PC-3 (cell line): ENCODE data around the gene NDOR1. TPM values are rescaled to one million over a fixed set of nuclear protein-coding genes. Genes with fewer than 3 reads are reported as not detected.
A peak's percentile ranks its signal among the peaks of the same experiment; 100 is the strongest.

Experiments used
- ATAC-seq: fragments of 200-7000 bp; cut with Tn5 transposase; 2 replicates; pipeline ENCODE4 v1.9.1; 2020; ENCODE audit warnings: mild to moderate bottlenecking, moderate library complexity
- BruUV-seq: library from RNA; stranded (reverse); fragments of 400-500 nt; replicated peaks from 2 replicates; lab custom pipeline; 2021; lab: Mats Ljungman, UMichigan
- CTCF ChIA-PET: fragments of 300-600 bp; sonication (Branson Sonifier 250); formaldehyde crosslinking; loops from one replicate; lab custom pipeline; 2022; ENCODE audit warnings: antibody characterized with exemption; lab: Charles Lee
- POLR2A ChIA-PET: fragments of 300-600 bp; sonication (Branson Sonifier 250); formaldehyde crosslinking; loops from one replicate; lab custom pipeline; 2022; ENCODE audit warnings: antibody characterized with exemption; ENCODE audit not compliant: unreplicated experiment; lab: Charles Lee
- DNase-seq: peaks from one replicate; pipeline ENCODE4 v3.0.0-alpha.2; 2015
- H2AFZ ChIP-seq: fragments of 300-600 bp; sonication (generic); 2 replicates; pipeline ENCODE4 v1.6.0; 2016; ENCODE audit warnings: antibody characterized with exemption, low read length
- H3F3A ChIP-seq: fragments of 300-600 bp; sonication (generic); one replicate; pipeline ENCODE4 v1.6.0; 2017; ENCODE audit warnings: antibody characterized with exemption, low read length, control low read depth, mild to moderate bottlenecking; ENCODE audit not compliant: unreplicated experiment
- H3K27ac ChIP-seq: fragments of 300-600 bp; sonication (generic); 2 replicates; pipeline ENCODE4 v1.5.1; 2016; ENCODE audit warnings: mild to moderate bottlenecking, low read length
- H3K27me3 ChIP-seq: fragments of 300-600 bp; sonication (generic); 2 replicates; pipeline ENCODE4 v1.6.1; 2016; ENCODE audit warnings: low read length, mixed read lengths
- H3K36me3 ChIP-seq: fragments of 300-600 bp; sonication (generic); 2 replicates; pipeline ENCODE4 v1.6.1; 2016; ENCODE audit warnings: low read depth, mixed run types, low read length, mixed read lengths
- H3K4me1 ChIP-seq: fragments of 300-600 bp; sonication (generic); 2 replicates; pipeline ENCODE4 v1.5.1; 2016; ENCODE audit warnings: low read length; ENCODE audit not compliant: insufficient read depth
- H3K4me2 ChIP-seq: fragments of 300-600 bp; sonication (generic); 2 replicates; pipeline ENCODE4 v1.6.0; 2016; ENCODE audit warnings: low read length
- H3K4me3 ChIP-seq: fragments of 300-600 bp; sonication (generic); 2 replicates; pipeline ENCODE4 v1.5.1; 2016; ENCODE audit warnings: mild to moderate bottlenecking, low read length, mixed read lengths
- H3K79me2 ChIP-seq: fragments of 300-600 bp; sonication (generic); 2 replicates; pipeline ENCODE4 v1.6.1; 2017; ENCODE audit warnings: low read length, mixed read lengths
- H3K9ac ChIP-seq: fragments of 300-600 bp; sonication (generic); 2 replicates; pipeline ENCODE4 v1.6.0; 2016; ENCODE audit warnings: mild to moderate bottlenecking, low read length
- H3K9me2 ChIP-seq: fragments of 300-600 bp; sonication (generic); replicated peaks from 2 replicates; pipeline ENCODE4 v1.6.1; 2016; ENCODE audit warnings: mixed run types, low read length, mixed read lengths
- H3K9me3 ChIP-seq: fragments of 300-600 bp; sonication (generic); 2 replicates; pipeline ENCODE4 v1.6.1; 2016; ENCODE audit warnings: low read length, mixed read lengths
- H4K20me1 ChIP-seq: fragments of 300-600 bp; sonication (generic); 2 replicates; pipeline ENCODE4 v1.6.1; 2016; ENCODE audit warnings: low read length, mixed read lengths
- EZH2 ChIP-seq: fragments of 300-600 bp; sonication (generic); IDR thresholded peaks from one replicate; pipeline ENCODE4 v1.6.1; 2017; ENCODE audit warnings: antibody characterized with exemption, mild to moderate bottlenecking, low read length; ENCODE audit not compliant: unreplicated experiment
- EZH2phosphoT487 ChIP-seq: fragments of 300-600 bp; sonication (generic); IDR thresholded peaks from 2 replicates; pipeline ENCODE4 v1.6.1; 2018; ENCODE audit warnings: mild to moderate bottlenecking, antibody characterized with exemption, low read length, borderline replicate concordance
- intact Hi-C: fragments of 100-400 bp; cut with micrococcal nuclease; formaldehyde crosslinking; loops from 2 replicates; pipeline ENCODE4 v1.9.0; 2023
- total RNA-seq: library from RNA; depleted of rRNA; stranded (reverse); fragments of >200 nt; gene quantifications from 2 replicates; pipeline ENCODE4 v1.2.3, GENCODE V29; 2014
- TF ChIP-seq, protein P1 (sequence below): fragments of 300-600 bp; sonication (generic); conservative IDR thresholded peaks from 2 replicates; pipeline ENCODE4 v1.5.1; 2017; ENCODE audit warnings: antibody characterized with exemption, low read depth, mild to moderate bottlenecking, low read length

Gene NDOR1
- total RNA-seq, 1 experiment from 2014 or later: 25.7 TPM

DNA sequence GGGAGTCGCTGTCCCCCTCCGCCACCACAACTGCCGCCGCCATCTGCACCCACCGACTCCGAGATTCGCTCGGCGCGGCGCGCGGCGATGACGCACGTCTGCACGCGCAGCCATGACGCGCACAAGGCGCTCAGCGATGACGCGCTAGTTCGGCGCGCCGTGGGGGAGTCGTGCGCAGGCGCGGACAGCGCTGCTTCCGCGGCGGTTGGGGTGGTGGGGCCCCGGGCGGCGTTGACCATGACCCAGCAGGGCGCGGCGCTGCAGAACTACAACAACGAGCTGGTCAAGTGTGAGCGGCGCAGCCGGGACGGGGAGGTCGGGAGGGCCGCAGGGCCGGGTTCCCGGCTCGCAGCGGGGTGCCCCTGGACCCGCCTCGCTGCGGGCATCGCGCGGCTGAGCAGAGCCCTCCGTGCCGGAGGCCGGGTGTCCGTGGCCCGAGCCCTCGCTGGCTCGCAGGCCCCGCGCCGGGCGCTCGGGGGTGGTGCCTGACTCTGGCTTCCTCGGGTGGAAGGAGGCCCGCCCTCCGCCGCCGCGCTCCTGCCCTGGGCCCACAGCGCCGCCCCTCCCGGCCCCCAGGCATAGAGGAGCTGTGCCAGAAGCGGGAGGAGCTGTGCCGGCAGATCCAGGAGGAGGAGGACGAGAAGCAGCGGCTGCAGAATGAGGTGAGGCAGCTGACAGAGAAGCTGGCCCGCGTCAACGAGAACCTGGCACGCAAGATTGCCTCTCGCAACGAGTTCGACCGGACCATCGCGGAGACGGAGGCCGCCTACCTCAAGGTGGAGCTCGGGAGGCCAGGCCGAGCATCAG, 16.8 kb upstream of the NDOR1 start, which contains the start of the genes ANAPC2 and SSNA1:
ANAPC2 (minus strand) TSS at position 71 of the 807 bp plus-strand sequence; CDS start at position 43, 28 bp downstream.
SSNA1 (plus strand) TSS at position 187 of the 807 bp plus-strand sequence; CDS start at position 238, 51 bp downstream.
- Histone ChIP-seq H3K27me3 (no peaks in the 10 kb centered on the region), H3K36me3 (no peaks in the 10 kb centered on the region), H3K9ac (peak within 1 kb of the TSS; percentile 93), H3F3A (no peaks in the 10 kb centered on the region), H3K27ac (peak within 1 kb of the TSS; percentile 92), H4K20me1 (peaks cover 11% of the 10 kb centered on the region), H3K9me3 (no peaks in the 10 kb centered on the region), H3K4me1 (peaks cover 25% of the 10 kb centered on the region), H2AFZ (peak within 1 kb of the TSS; percentile 86), H3K9me2 (no peaks in the 10 kb centered on the region), H3K79me2 (peaks cover 40% of the 10 kb centered on the region), H3K4me3 (peak within 1 kb of the TSS; percentile 99), H3K4me2 (peak within 1 kb of the TSS; percentile 96)
- ChIA-PET CTCF (interaction anchor here (0.7 to 1.0 kb wide), 2 partner anchors 10 to 38 kb away, joined by 3 read pairs; partner anchors contain the start of gene RNF224), POLR2A (interaction anchor here (0.6 to 0.8 kb wide), 3 partner anchors 10 to 52 kb away, joined by 3 to 19 read pairs (median 4); partner anchors contain the start of gene TUBB4B)
- intact Hi-C loops: loop anchor here (2.0 to 5.0 kb wide), 2 partner anchors 38 to 39 kb away; partner anchors contain the start of genes CYSRT1 and RNF224
- peak; percentile 75 for ATAC-seq
- TF ChIP-seq EZH2phosphoT487 (no peak), EZH2 (no peak)
- TF ChIP-seq, protein P1, sequence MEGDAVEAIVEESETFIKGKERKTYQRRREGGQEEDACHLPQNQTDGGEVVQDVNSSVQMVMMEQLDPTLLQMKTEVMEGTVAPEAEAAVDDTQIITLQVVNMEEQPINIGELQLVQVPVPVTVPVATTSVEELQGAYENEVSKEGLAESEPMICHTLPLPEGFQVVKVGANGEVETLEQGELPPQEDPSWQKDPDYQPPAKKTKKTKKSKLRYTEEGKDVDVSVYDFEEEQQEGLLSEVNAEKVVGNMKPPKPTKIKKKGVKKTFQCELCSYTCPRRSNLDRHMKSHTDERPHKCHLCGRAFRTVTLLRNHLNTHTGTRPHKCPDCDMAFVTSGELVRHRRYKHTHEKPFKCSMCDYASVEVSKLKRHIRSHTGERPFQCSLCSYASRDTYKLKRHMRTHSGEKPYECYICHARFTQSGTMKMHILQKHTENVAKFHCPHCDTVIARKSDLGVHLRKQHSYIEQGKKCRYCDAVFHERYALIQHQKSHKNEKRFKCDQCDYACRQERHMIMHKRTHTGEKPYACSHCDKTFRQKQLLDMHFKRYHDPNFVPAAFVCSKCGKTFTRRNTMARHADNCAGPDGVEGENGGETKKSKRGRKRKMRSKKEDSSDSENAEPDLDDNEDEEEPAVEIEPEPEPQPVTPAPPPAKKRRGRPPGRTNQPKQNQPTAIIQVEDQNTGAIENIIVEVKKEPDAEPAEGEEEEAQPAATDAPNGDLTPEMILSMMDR: peak; percentile 44; the same call in 1 of the 2 replicates
- peak; percentile 91 for DNase-seq
- no TSS peak for BruUV-seq

DNA sequence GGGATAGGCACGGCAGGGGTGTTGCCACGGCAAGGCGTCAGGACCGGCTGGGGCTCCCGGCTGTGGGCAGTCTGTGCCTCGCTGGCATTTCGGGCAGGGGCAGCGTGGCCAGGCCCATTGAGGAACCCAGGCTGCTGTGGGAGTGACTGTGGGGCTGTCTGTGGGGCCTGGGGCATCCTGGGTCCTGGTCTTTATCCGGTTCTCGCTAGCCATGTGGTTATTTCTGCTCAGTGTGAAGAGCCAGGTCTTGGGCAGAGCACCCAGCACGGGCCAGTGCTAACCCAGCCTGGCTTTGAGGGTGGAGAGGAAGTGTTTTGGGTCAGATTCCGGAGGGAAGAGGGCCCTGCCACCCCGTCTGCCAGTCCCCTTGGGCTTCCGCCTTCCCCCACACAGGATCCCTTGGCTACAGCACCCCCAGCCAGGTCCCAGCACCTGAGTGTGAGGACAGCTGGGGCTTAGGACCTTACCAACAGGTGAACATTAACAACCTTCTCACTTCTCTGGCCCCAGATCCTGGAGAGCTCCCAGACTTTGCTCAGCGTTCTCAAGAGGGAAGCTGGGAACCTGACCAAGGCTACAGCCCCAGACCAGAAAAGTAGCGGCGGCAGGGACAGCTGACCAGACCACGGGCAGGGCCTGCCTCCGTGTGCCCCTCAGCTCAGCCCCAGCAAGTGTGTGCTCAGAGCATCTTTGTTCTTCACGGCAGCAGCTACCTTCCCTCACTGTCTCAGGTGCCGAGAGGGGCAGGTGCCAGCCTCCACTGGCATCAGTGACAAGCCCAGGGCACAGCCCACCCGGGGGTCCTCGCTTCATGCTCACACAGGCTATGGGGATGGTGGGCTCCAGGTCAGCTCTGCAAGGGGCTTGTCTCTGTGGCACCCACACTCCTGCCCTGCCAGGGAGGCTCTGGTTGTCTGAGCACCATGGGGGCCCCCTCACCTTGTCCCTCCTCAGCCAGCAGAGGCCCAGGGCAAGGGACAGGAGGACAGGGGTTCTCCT, 15.9 kb upstream of the NDOR1 start:
- peak; percentile 4; the same call in 1 of the 2 replicates for ATAC-seq
- no peak overlapping the region for H2AFZ ChIP-seq
- BruUV-seq: TSS peak; percentile 78

More for the DNA sequence above, 15.9 kb upstream of the NDOR1 start:
- peak overlapping the region; percentile 96 for H3K4me2 ChIP-seq
- H3K36me3 ChIP-seq: no peaks in the 10 kb centered on the region
- H3K79me2 ChIP-seq: peaks cover 40% of the 10 kb centered on the region
- peak overlapping the region; percentile 99 for H3K4me3 ChIP-seq
- intact Hi-C loops: loop anchor here (2.0 to 5.0 kb wide), 2 partner anchors 38 to 39 kb away; partner anchors contain the start of genes CYSRT1 and RNF224
- no peak for DNase-seq
- no peaks in the 10 kb centered on the region for H3K9me3 ChIP-seq
- peak overlapping the region; percentile 93 for H3K9ac ChIP-seq
- peak overlapping the region; percentile 92 for H3K27ac ChIP-seq
- peaks cover 27% of the 10 kb centered on the region for H3K4me1 ChIP-seq
- POLR2A ChIA-PET: interaction anchor here (0.6 to 0.8 kb wide), 3 partner anchors 9 to 51 kb away, joined by 3 to 19 read pairs (median 4); partner anchors contain the start of gene TUBB4B
- peaks cover 11% of the 10 kb centered on the region for H4K20me1 ChIP-seq
- no peak for TF ChIP-seq EZH2
- TF ChIP-seq, protein P1: no peak
- TF ChIP-seq EZH2phosphoT487: no peak
- CTCF ChIA-PET: interaction anchor here (1.0 kb wide), 2 partner anchors 9 to 38 kb away, joined by 3 to 4 read pairs; partner anchors contain the start of gene RNF224
- H3K27me3 ChIP-seq: no peaks in the 10 kb centered on the region
- no peaks in the 10 kb centered on the region for H3K9me2 ChIP-seq
- H3F3A ChIP-seq: no peaks in the 10 kb centered on the region
